Erythroblast (primary cell): ENCODE results near the gene ITPR1.
A peak's percentile ranks its signal among the peaks of the same experiment; 100 is the strongest.

ENCODE experiments used
- DNase-seq, 2 experiments: peaks; one replicate each; lab custom pipeline; 2025; lab: John Stamatoyannopoulos, UW
- GATA1 ChIP-seq: IDR thresholded peaks from 2 replicates; pipeline ENCODE4 v1.6.1; 2011; ENCODE audit warnings: low read depth, mild to moderate bottlenecking, control low read depth, low read length, moderate library complexity
- POLR2A ChIP-seq: IDR thresholded peaks from 2 replicates; pipeline ENCODE4 v1.6.1; 2011; ENCODE audit warnings: mild to moderate bottlenecking, low read length

Gene ITPR1

DNA sequence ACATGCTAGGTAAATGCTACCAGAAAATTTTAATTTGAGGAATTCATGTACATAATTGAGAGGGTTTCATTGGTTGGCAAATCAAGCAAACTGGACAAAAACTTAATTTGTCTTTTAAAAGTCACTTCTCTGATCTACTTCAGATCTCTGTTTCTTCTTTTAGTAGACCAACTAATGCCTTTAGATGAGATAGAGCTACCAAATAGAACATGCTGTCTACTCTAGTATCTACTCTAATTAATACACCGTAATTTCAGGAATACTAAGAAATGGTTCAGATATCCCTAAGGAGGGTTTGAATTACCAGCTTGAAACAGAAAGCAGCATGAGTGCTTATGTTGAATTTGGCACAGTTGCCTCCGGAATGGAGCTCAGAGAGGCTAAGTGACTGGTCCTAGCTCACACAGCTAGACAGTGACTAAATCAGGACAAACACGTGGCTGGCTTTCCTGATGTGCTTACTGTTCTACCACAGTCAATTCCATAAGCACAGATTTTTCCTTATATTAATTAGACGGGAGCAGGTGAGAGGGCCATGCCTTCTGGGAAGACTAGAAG lies 225.1 kb downstream of the ITPR1 start:
- no peak for TF ChIP-seq GATA1
- TF ChIP-seq POLR2A, result no peak
- no peak for DNase-seq

DNA sequence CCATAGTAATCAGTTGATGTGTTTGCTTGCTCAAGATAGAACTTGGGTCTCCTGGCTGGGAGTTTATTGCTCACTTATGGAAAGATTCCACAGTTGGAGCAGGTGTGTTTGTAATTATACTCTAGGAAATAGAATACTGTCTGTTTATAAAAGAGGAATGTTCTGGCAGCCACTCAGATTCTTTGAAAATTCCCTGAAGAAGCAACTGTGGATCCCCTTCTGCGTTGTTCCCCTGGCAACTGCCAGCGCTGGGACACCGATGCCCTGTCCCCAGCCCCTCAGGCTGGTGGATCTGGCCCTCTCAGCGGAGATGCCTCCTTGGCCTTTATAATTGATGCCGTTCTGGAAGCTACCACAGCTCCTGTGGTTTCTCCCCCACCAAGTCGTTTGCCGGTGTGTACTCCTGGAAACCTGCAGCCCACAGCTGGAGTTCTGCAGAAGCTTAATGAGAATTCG lies 225.9 kb downstream of the ITPR1 start:
- TF ChIP-seq POLR2A, result no peak
- no peak for TF ChIP-seq GATA1
- DNase-seq, result no peak

DNA sequence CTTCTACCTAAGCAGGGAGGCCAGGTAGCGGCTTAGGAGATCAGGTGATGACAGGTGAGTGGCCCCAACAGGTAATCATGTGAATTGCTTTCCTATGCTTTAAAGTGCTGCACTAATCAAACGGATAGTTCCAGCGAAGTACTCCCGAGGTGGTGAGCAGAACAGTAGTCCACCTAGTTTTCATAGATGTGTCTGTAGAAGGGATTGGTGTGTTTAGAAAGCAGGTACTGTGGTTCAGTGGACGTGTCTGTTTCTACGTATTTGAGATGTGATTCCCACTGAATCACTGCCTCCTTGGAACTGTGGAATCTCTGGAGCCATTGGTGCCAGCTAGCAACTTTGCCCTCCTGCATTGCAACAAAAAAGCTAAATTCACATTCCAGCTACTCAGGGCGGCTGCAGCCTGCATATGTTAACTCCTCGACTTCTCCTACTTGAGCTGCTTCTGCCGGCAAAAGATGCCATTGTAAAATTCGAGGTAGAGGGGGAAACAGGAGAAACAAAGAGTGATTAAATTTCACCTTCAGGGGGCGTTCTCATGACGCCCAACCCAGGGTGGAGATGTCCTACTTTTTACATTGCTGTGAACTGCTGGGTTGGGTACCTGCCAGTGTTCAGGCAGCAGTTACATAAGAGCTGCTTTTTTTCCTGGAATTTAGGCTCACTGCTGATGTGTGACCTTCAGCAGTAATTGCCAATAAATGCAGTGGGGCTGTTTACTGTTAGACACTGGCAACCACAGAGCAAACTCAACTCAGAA lies 227.3 kb downstream of the ITPR1 start:
- no peak for TF ChIP-seq GATA1
- no peak for TF ChIP-seq POLR2A
- DNase-seq, result peak; percentile 9 to 13

GRCh38 chr3:4721511-4721911 lies 228.4 kb downstream of the ITPR1 start:
- DNase-seq, result no peak
- no peak for TF ChIP-seq POLR2A
- TF ChIP-seq GATA1, result no peak

DNA sequence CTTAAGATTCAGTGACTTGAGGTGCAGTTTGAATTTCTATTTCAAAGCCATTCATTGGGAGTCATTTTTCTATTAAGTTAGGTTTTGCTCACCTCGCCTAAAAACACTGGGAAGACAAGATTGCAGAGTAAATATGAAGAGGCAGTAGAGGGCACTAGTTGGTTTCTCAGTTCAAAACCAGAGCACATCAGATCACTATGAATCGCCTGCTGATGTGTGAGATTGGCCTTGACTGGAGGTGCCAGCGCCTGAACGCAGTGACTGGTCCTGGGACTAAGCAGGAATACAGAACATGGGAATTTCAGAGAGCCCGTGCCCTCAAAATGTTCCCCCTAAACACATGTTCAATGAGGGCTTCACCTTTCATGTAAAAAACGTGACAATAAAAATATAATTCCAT lies 229.0 kb downstream of the ITPR1 start:
- peak; percentile 13 to 24 for DNase-seq
- no peak for TF ChIP-seq GATA1
- TF ChIP-seq POLR2A, result no peak

DNA sequence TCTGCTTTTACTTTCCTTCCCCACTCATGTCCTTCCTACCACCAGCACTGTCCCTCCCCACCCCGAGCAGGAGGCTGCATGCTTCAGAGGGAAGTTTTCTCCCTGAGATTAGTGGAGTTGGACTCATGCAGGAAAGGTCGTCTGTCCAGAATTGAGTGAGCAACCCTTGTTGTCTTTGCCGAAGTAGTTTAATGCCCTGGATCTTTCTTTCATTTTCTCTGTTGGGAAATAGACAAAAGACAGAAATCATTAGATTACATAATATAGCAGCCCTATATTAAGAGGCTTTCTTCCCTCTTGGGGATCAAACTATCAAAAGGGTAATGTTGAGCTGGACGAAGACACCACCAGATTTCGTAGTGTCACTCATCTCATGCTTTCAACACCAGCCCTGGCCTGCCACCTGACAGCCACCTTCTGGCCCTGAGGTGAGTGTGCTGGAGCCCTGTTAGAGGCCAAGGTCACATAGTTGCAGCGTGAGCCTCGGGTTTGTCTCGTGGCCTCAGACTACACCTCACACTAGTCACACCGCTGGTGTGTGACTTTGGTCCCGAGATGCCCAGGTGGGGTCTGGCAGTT lies 231.0 kb downstream of the ITPR1 start:
- DNase-seq, result no peak
- TF ChIP-seq GATA1 (no peak), POLR2A (no peak)

GRCh38 chr3:4726549-4726948 lies 233.4 kb downstream of the ITPR1 start:
- no peak for DNase-seq
- no peak for TF ChIP-seq GATA1
- TF ChIP-seq POLR2A, result no peak

GRCh38 chr3:4729061-4729973 lies 236.2 kb downstream of the ITPR1 start:
- TF ChIP-seq POLR2A (no peak), GATA1 (no peak)

GRCh38 chr3:4730719-4731118 lies 237.6 kb downstream of the ITPR1 start:
- TF ChIP-seq GATA1, result no peak
- TF ChIP-seq POLR2A, result no peak
- DNase-seq, result no peak

More at GRCh38 chr3:4729061-4729973, 236.2 kb downstream of the ITPR1 start:
- DNase-seq, result no peak

DNA sequence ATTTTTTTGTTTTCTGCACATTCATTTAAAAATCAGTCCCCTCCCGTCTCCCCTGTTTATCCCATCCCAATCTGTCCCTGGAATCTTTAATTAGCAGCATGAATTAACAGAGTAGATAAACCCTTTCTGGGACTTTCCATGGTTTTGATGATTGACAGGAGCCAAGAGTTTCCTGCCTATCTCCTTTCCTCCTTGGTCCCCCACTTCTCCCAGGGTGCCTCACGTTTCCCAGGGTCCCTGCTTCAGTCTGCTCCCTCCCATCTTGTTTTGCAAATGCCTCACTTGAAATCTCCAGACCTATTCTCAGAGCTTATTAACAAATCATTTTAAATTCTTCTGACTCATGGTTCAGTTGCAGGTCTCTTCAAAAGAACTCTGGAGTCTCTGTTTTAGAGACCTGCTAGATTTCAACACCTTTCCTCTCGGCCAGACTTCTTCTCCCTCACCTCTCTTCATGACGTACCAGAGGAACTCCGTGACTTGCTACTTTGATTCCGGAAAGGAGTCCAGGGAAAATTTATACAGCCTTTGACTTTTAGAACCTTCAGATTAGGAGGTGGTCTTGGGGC lies 238.5 kb downstream of the ITPR1 start:
- DNase-seq, result no peak
- TF ChIP-seq POLR2A (no peak), GATA1 (no peak)

DNA sequence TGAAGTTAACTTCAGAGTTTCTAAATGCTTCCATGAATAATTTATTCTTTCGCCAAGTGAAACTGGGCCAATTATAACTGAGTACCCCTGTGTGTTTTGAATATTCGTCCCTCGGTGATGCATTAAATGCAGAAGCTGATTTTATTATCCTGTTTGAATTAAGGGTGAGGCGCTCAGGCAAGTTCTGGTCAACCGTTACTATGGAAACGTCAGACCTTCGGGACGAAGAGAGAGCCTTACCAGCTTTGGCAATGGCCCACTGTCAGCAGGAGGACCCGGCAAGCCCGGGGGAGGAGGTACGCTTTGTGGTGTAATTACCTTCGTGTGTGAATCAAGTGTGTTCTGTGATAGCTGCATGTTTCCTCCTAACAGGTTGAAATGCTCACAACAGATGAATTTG lies 239.8 kb downstream of the ITPR1 start:
- DNase-seq, result no peak

GRCh38 chr3:4734454-4734853 lies 241.3 kb downstream of the ITPR1 start:
- no peak for DNase-seq
- no peak for TF ChIP-seq POLR2A
- no peak for TF ChIP-seq GATA1

More for the DNA sequence above, 239.8 kb downstream of the ITPR1 start:
- TF ChIP-seq GATA1 (no peak), POLR2A (no peak)

- TF ChIP-seq POLR2A, result no peak
- TF ChIP-seq GATA1, result no peak
Observed at GRCh38 chr3:4735243-4735642, 242.1 kb downstream of the ITPR1 start.

More at GRCh38 chr3:4735243-4735642, 242.1 kb downstream of the ITPR1 start:
- DNase-seq, result no peak
